Kidney (tissue), 14 donors: ENCODE data around the gene NPTX1. TPM values are rescaled to one million over a fixed set of nuclear protein-coding genes. Genes with fewer than 3 reads are reported as not detected.

Experiments used
- DNase-seq, 5 donors: peaks; one replicate each; pipeline ENCODE4 v3.0.0-alpha.2; 2013 to 2020
- FAIRE-seq: peaks from 2 replicates; lab custom pipeline; 2012; peaks lifted over from hg19 to GRCh38; lab: Jason Lieb, UNC
- H3K27ac ChIP-seq, 2 donors: one replicate each; pipeline ENCODE4 v1.7.0; 2013; ENCODE audit warnings: low read depth in 2 of 2, low read length in 2 of 2, inconsistent platforms in 1 of 2
- H3K27me3 ChIP-seq: one replicate; pipeline ENCODE4 v1.7.1; 2013; ENCODE audit warnings: low read length, inconsistent platforms; ENCODE audit not compliant: control insufficient read depth, insufficient read depth
- H3K36me3 ChIP-seq, 3 donors: one replicate each; pipeline versions ENCODE4 v1.7.0 to v1.7.1; 2013; ENCODE audit warnings: low read length in 3 of 3, control low read depth in 1 of 3, inconsistent platforms in 1 of 3; ENCODE audit not compliant: insufficient read depth in 3 of 3, control insufficient read depth in 2 of 3
- H3K4me1 ChIP-seq, 3 donors: one replicate each; pipeline versions ENCODE4 v1.7.0 to v1.7.1; 2013; ENCODE audit warnings: low read length in 3 of 3, inconsistent platforms in 1 of 3, low read depth in 1 of 3; ENCODE audit not compliant: control insufficient read depth in 2 of 3, insufficient read depth in 2 of 3
- H3K4me3 ChIP-seq, 3 donors: one replicate each; pipeline versions ENCODE4 v1.7.0 to v1.8.1; 2013; ENCODE audit warnings: low read length in 3 of 3, control low read depth in 1 of 3, inconsistent platforms in 1 of 3
- H3K9ac ChIP-seq, 3 donors: one replicate each; pipeline versions ENCODE4 v1.7.0 to v1.7.1; 2013; ENCODE audit warnings: low read length in 3 of 3, control low read depth in 1 of 3, inconsistent platforms in 1 of 3
- H3K9me3 ChIP-seq, 3 donors: one replicate each; pipeline versions ENCODE4 v1.7.0 to v1.7.1; 2013; ENCODE audit warnings: low read length in 3 of 3, control low read depth in 1 of 3, inconsistent platforms in 1 of 3; ENCODE audit not compliant: control insufficient read depth in 2 of 3, insufficient read depth in 1 of 3
- CTCF ChIP-seq: IDR thresholded peaks from 3 replicates; pipeline ENCODE4 v1.5.1; 2012; ENCODE audit warnings: mild to moderate bottlenecking, moderate library complexity, borderline replicate concordance; ENCODE audit not compliant: insufficient read depth; ENCODE audit errors: extremely low read depth
- intact Hi-C: fragments of 100-400 bp; cut with DNase I; formaldehyde crosslinking; loops from one replicate; pipeline ENCODE4 v1.11.1; 2022
- polyA plus RNA-seq: library from polyadenylated mRNA; stranded (reverse); fragments of 350-450 nt; fragmentation: Illumina TruSeq; extraction: RNeasy Lipid Tissue Mini Kit (QIAGEN cat#74804); gene quantifications from one replicate; pipeline ENCODE4 v1.2.3, GENCODE V29; 2014; ENCODE audit warnings: low read depth, low replicate concordance; ENCODE audit not compliant: insufficient read depth
- total RNA-seq: library from RNA; stranded (reverse); fragmentation: NEBNext Ultra II Directional; extraction: Animal tissue kit (Norgen Biotek cat#: 25700); gene quantifications from one replicate; pipeline ENCODE4 v1.2.1, GENCODE V29; 2021
- donor health status: control.
- donor health status: control.
- donor health status: control.
- donor health status: control.
- donor health status: control.
- donor health status: DM: yes; HTN: yes; CAD: no.
- donor health status: Normal renal cell carcinoma (clear cell type).

NPTX1 gene
- total and polyA plus RNA-seq, 2 donors from 2014 or later: 0.31 to 0.39 TPM

GRCh38 chr17:80481284-80482057 lies 5.1 kb upstream of the NPTX1 start:
- H3K9me3 ChIP-seq: no peaks in the 10 kb centered on the region
- H3K4me3 ChIP-seq: no peak overlapping the region
- TF ChIP-seq CTCF: no peak
- H3K27me3 ChIP-seq: peaks cover 21% of the 10 kb centered on the region
- no peaks in the 10 kb centered on the region for H3K36me3 ChIP-seq
- intact Hi-C loops: no loop called here
- no peak overlapping the region for H3K9ac ChIP-seq
- DNase-seq (no peak), FAIRE-seq (no peak)
- H3K4me1 ChIP-seq: peaks cover 0 to 7% (median 0%) of the 10 kb centered on the region in 3 donors
- no peak overlapping the region for H3K27ac ChIP-seq

- H3K4me1 ChIP-seq: peaks cover 0 to 15% (median 0%) of the 10 kb centered on the region in 3 donors
- no peak for TF ChIP-seq CTCF
- DNase-seq: no peak
- H3K27me3 ChIP-seq: peaks cover 21% of the 10 kb centered on the region
- H3K36me3 ChIP-seq: no peaks in the 10 kb centered on the region
- no peak for FAIRE-seq
- no peaks in the 10 kb centered on the region for H3K9me3 ChIP-seq
- H3K4me3 ChIP-seq: no peak overlapping the region
- intact Hi-C loops: no loop called here
- no peak overlapping the region for H3K27ac ChIP-seq
- H3K9ac ChIP-seq: no peak overlapping the region
Observed at GRCh38 chr17:80480248-80480647, 3.8 kb upstream of the NPTX1 start.

GRCh38 chr17:80479246-80479566 lies 2.8 kb upstream of the NPTX1 start:
- H3K4me3 ChIP-seq: no peak overlapping the region
- no peak for FAIRE-seq
- TF ChIP-seq CTCF: no peak
- DNase-seq: no peak
- no peak overlapping the region for H3K9ac ChIP-seq
- peaks cover 28% of the 10 kb centered on the region for H3K27me3 ChIP-seq
- no peaks in the 10 kb centered on the region for H3K36me3 ChIP-seq
- H3K9me3 ChIP-seq: no peaks in the 10 kb centered on the region
- intact Hi-C loops: no loop called here
- no peak overlapping the region for H3K27ac ChIP-seq
- peaks cover 0 to 15% (median 0%) of the 10 kb centered on the region in 3 donors for H3K4me1 ChIP-seq
